Amygdala (tissue), 56 donors: Measurements from ENCODE around the gene STK10.

ENCODE experiments used
- DNase-seq, 56 donors: peaks; one replicate each; lab custom pipeline; 2025; lab: John Stamatoyannopoulos, UW

The STK10 gene

DNA sequence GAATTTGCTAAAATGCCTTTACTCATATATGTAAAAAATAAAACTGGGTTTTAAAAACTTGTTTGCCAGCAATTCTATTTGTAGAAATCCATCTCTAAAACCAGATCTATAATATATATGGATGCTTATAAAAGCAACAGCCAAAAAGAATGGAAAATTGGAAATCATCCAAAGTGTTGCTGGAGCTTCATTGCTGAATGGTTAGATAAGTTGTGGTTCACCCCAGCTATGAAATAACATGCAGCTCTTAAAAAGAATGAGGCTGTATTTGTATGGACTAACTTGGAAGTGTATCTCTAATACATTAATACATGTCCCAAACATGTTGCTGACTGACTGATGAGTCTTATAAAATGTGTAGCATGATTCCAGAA, 76.2 kb downstream of the STK10 start:
- DNase-seq: no peak

DNA sequence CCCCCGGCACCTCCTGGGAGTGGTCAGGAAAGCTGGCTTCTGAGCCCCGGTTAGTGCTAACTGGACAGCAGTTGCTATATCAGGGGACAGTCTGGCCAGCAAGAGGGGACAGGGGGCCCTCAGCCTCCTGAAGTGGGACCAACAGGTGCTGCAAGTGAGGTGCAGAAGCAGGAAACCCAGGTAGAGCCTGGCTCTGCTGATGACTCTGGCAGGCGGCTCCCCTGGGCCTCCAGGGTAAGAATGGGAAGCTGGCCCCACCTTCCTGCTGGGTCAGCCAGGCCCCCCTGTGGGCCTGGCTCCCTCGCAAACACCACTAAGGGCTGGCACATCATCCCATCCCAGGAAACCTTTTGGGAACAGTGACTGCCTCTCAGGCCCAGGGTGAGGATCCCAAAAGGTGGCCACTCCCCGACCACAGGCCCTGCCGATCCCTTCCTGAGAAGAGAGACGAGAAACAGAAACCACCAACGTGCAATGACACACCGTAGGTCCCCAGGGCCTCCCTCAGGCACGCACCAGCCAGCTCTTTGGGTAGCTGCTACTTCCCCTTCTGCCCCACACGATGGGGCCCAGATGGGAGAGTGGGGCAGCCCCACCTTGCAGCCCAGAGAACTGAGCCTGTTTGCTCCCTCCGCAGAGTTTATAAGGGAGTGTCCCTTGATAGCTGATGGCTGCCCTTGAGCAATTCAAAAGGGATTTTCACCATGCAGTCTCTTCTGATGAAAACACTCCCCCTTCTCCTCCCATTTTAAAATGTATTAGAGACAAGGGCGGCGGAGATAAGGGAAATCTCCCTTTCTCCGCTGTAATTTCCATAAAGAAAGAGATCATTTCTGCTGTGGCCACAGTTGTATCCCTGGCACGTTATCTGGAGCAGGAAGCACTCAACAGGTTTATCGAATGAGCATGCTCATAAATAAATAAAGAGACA, 76.8 kb downstream of the STK10 start:
- DNase-seq: peak in 1 of 56 donors; percentile 11

DNA sequence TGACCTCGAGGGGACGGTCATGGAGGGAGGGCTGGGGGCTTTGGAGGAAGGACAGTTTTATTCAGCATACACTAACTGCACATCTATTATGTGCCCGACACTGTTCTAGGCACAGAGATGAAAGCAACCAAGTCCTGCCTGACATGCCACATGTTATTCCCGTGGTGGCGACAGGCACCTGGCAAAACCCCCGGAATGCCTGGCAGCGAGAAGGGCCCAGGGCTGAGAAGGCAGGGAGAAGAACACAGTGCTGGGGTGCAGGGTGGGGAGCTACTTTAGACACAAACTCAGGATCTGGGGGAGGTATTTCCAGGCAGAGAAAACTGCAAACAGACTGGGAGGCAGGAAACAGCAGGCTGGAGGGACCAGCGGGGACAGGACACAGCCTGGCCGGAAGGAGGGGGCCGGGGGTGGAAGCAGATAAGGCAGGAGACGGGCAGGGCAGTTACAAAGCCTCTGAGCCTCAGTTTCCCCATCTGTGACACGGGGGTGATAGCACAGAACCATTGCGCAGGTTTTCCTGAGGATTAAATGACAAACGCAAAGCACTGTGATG, 77.7 kb downstream of the STK10 start:
- DNase-seq: no peak

DNA sequence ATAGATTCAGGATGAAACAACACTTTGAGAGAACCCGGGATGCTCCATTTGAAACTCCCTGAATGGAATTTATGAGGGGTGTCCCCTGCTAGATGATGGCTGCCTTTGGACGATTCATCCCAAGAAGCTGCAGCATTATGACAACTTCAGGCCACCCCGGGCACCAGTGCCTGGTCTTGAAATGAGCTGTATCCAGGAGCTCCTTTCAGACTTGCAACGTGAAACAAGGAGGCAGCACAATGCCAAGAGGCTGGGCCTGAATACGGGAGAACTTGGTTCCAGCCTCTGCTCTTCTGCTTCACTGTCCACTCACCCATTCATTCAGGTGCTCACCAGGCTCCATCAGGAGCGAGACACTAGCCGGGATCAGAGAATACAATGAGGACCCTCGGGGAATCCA, 78.3 kb downstream of the STK10 start:
- DNase-seq: no peak

DNA sequence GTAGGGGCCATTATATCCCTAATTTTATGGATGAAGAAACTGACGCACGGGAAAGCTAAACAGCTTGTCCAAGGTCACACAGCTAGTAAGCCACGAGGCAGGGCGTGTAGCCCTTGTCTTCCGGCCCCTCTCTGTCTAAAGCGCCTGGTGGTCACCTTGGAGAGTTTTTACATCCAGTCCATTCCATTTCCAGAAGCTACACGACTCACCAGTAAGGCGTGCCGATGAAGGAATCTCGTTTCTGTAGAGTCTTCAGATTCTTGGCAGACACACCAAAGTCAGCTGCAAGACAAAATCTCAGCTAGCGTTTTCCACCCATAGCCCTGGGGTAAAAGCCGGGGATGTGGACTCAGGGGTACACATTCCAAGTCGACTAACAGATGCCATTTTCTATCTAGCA, 80.5 kb downstream of the STK10 start:
- no peak for DNase-seq

DNA sequence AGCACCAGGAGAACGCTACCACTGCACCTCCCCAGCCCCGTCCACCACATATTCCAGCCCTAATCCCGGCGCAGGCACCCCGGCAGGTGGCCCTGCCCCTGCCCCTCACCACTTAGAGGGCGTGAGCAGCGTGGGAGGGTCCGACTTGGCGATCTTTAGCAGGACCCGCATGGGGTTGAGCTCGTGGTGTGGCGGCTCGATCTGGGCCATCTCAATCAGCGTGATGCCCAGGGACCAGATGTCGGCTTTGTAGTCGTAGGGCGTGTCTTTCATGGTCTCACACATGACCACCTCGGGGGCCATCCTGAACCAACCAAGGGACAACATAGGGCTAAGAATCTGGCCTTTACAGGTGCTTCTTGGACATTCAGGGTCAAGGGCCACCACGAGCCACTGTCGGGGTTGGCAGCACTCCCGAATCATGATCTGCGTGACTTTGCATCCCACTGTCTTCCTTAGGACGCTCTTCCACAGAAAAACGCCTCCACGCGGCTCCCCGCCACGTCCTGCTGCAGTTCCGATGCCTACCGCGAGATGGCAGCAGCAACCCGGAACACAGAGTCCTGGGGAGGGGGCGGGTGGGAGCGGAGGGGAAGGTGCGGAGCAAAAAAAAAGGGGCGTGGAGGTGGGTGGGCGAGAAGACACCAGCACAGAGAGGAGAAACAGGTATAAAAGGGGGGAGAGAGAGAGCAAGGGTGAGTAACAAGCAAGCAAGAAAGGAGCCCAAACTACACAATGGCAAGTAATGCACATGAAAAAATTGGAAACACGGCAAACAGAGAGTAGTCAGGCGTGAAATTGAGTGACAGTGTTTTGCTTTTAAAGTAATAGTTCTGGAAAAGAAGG, 81.3 kb downstream of the STK10 start:
- DNase-seq: peak in 47 of 56 donors; percentile 5 to 79 (median 37)

DNA sequence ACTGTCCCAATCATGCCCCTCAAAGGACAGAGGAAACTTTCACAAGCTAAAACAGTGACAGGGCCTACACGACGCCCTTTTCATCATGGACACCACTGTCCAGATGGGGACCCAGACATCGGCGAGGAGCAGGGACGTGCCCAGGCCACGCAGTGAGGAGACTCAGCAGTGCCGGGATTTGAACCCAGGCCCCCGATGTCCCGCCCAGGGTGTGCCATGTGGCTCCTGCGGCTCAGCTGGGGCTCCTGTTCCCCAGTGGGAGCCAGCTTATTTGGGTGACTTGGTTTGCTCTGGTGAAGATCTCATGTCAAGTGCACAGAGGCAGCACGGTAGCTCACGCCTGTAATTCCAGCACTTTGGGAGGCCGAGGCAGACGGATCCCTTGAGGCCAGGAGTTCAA, 82.2 kb downstream of the STK10 start:
- DNase-seq: no peak

DNA sequence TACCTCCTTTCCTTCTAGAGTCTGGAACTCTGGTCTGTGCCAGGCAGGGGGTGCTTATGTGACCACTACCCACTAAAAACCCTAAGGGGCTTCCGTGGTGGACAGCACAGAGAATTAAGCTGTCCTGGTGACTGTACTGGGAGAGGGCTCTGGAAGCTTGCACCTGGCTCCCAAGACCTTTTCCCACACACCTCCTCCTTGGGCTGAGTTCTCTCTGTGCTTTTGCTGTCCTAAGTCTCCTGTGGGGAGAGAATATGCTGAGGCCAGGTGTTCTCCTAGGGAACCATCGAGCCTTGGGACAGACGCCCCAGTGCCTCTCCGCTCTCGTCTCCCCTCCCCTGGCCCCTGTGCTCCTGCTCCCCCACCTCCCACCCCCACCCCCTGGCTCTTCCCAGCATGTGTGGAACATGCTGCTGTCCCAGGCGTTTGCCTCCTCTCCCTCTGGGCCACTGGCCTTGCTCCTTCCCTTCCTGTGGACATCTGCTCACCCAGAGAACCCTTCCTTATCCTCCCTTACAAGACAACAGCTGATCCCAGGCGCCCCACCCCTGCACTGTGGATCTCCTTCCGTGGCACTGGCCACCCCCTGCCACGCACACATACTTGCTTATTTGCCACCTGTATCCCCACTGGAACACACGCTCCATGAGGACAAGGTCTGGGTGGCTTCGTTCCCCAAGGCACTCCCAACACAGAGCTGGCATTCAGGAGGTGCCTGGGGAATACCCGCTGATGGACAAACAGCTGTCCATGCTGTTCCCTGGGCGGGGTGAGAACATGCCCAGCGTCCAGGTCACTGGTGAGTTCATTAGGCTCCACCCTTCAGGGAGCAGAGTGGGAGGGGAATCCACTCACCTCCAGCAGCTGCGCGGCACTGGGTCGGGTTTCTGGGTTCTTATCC, 83.0 kb downstream of the STK10 start:
- no peak for DNase-seq

DNA sequence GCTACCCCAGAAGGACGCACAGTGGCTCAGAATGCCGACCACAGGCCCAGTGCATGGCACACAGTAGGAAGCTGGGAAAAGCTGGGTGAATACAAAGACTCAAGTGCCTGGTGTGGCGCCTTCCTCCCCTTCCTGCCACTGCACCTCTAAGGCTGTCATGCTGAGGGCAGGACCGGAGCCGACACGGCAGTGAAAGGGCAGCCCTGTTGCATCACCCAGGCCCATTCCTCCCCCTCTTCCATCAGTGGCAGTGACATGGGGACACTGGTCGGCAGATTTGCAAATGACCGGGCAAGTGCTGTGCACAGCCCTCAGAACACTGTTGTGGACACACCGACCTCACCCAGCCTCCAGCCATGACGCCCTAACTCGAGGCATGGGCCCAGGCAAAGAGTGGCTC, 84.0 kb downstream of the STK10 start:
- DNase-seq: no peak

DNA sequence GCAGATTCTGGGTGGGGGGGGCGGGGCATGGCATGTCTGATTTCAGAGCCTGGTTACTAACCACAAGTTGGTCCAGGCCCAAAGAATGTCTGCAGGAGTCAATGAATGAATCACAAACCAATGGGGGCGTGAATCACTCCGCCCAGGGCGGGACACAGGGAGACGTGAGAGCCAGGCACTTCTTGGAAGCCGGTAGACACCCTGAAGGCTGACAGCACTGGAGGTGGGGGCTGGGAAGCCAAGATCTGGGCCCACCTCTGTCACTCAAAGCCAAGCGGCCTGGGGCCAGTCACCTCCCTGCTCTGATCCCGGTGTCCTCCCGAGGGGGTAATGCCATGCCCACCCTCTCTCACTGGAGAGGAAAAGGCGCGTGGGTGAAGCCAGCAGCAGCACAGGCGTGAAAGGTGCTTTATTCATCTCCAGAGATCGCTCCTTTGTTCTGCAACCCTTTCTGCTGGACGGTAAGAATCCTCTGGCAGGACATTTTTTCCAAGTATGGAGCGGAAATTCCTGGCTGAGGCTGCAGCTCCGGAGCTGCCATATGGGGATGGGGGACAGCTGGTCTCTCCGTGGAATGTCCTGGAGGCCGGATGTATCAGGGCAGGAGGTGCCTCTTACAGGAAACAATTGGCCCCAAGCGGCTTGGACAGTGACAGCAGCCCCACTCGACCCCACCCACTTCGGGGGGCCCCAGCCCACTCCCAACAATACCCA, 85.0 kb downstream of the STK10 start:
- DNase-seq: no peak

DNA sequence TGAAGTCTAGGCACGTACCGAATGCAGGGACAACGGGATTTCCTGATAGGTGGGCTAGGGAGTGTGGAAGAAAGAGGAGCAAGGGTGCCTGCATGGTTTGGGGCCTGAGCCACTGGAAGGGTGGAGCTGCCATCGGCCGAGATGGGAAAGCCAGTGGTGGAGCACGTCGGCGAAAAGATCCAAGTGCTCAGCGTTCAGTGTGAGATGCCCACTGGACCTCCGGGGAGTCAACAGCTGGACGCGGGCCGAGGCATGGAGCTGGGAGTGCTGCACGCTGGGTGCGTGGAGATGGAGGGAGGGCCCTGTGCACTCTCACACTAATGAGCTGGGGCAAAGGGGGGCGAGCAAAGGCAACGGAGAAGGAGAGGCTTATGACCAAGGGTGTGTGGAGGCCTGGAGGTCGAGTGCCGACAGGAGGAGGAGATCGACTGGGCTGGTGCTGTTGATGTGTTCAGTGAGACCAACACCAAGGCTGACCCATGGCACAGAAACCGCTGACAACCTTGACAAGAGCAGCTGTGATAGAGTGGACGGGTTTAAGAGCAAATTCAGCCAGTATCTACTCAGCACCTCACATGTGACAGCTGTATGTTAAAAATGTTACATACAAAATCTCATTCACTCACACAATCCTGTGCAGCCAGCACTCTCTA, 85.7 kb downstream of the STK10 start:
- no peak for DNase-seq

DNA sequence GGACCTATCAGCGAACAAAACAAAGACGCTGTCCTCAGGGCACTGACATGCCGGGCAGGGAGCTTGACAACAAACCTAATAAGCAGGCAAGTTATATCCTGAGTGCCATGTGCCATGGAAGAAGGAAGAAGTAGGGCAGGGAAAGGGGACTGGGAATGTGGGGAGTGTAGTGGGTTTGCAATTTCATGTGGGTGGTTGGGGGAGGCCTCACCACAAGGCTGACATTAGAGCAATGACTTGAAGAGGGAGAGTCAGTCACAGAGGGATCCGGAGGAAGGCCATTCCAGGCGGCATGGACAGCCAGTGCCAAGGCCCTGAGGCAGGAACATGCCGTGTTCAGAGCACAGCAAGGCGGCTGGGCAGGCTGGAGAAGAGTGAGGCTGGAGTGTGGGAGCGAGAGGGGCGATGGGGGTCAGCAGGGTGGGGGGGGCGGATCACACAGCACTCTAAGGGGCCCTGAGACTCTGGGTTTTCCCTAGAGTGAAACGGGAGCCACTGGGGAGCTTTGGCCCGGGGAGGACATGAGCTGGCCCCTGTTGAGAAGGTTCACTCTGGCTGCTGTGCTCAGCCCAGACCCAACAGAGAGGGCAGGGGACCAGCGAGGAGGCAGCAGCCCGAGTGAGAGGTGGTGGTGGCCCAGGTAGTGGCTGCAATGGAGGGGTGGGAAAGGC, 86.3 kb downstream of the STK10 start:
- no peak for DNase-seq

DNA sequence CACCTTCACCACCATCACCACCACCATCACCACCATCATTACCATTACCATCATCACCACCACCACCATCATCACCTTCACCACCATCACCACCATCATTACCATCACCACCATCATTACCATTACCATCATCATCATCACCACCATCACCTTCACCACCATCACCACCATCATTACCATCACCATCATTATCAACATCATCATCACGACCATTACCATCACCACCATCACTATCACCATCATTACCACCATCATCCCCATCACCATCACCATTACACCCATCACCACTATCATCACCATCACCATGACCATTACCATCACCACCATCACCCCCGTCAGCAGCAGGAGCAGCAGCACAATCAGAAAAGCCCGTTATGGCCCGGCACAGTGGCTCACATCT, 89.1 kb downstream of the STK10 start:
- DNase-seq: no peak

DNA sequence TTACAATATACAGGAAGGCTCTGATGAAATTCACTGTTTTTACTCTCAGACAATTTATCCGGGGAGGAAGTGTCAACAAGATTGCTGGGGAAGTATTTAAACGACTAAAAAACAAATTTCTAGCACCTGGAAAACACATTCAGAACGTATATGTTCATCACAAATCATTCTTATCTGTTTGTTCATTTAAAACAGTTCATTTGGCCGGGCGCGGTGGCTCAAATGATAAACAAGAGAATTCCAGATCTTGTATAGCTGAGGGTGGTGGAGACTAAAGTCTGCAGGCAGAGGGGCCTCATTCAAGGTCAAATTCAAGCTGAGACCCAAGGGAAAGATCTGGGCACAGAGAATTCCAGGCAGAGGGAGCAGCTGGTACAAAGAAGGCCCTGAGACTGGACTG, 90.0 kb downstream of the STK10 start:
- no peak for DNase-seq

DNA sequence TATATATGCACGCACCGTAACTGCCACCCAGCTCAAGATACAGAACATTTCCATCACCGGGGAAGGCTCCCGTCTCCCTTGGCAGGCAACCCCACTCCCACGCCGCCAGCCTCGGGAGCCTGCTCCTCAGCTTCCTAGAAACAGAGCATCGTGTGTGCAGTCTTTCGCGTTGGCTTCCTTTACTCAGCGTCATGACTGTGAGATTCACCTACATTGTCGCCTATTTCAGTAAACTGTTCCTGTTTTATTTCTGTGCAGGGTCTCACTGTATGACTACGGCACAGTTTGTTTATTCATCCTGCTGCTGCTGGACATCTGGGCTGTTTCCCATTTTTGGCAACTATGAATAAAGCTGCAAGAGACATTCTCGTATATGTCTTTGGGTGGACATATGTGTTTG, 90.7 kb downstream of the STK10 start:
- DNase-seq: peak in 11 of 56 donors; percentile 8 to 51 (median 18)

DNA sequence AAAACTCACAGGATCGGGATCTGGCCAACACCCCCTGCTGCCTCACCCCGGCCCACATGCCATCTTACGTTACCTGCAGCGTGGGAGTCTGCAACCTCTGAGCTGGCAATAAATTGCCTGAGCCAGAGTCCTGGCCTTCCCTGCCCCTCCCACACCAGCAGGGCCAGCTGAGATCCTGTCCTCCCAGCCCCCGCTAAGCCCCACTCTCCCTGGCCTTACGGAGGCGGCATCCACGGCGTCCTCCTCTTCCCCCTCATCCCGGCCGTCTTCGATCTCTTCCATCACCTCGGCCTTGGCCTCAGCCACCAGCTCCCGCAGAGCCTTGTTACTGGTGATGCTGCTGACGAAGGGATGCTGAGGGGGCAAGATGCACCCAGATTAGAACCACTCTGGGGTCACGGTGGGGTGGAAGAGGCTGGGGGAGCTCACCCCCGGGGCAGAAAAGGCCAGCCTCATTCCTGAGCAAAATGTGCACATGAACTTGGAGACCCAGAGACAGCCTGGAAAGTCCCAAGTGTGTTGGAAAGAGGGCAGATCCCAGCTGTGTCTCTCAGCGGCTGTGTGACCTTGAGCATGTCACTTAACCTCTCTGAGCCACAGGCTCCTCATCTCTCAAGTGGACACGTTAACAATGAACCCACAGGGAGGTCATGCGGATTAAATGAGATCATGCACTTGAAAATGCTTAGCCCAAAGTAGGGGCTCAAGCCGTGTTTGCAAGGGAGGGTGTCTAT, 91.7 kb downstream of the STK10 start:
- DNase-seq: no peak

DNA sequence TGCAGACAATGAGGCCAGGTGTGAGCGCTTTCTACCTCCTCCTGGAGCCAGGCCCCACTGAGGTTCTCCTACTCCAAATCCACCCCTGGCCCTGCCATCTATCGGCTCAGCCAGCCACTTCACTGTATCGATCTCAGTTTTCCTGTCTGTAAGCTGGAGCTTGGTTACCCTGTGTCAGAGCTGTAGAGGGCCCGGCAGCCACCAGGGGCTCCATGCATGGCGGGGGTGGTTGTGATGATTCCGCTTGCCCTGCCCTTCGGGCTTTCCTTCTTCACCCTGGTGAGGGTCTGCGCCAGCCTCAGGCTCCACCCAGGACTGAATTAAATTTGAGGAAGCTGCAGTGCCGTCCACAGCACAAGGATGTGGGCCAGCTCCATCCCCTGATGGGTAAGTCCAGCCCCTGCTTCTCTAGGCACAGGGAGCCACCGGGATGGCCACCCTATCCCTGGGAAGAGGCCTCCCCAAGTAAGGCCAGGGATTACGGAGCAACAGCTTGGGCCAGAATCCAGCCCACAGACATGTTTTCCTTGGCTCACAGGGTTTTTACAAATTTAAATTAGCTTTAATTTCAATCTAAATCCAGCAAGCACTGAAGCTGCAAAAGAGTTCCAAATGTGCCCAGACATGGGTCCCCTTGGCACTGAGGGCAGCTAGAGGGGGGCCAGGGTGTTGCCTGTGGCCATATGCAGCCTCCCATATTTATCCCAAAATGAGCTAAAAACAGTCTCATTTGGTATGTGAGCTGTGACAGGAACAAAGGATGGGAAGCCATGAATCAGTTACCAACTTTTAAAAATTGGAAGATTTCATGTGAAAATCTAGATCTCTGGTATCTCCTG, 92.4 kb downstream of the STK10 start:
- DNase-seq: no peak
